Right kidney (tissue), 1 donor: ENCODE data around the gene CYP8B1.

ENCODE experiments used
- DNase-seq: peaks from one replicate; pipeline ENCODE4 v3.0.0-alpha.2; 2016

Gene CYP8B1

DNA sequence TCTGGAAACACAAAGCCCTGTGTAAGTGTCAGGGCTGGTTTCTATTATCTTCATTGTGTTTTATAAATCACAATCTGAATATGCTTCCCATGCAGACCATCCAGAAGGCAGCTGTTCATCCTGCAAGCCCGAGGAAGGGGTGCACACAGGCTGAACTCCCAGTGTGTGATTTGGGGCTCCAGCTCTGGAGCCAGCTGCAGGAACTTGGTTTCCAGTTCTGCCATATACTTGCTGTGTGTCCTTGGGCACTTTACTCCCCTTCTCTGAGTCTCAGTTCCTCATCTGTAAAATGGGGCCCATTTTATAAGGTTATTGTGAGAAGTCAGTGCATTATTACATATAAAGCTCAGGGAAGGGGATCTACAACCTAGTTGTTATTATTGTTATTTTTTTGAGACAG is 22.6 kb downstream of the CYP8B1 start:
- DNase-seq: no peak

- DNase-seq: no peak
Measured at GRCh38 chr3:42852441-42852840, 23.2 kb downstream of the CYP8B1 start.

DNA sequence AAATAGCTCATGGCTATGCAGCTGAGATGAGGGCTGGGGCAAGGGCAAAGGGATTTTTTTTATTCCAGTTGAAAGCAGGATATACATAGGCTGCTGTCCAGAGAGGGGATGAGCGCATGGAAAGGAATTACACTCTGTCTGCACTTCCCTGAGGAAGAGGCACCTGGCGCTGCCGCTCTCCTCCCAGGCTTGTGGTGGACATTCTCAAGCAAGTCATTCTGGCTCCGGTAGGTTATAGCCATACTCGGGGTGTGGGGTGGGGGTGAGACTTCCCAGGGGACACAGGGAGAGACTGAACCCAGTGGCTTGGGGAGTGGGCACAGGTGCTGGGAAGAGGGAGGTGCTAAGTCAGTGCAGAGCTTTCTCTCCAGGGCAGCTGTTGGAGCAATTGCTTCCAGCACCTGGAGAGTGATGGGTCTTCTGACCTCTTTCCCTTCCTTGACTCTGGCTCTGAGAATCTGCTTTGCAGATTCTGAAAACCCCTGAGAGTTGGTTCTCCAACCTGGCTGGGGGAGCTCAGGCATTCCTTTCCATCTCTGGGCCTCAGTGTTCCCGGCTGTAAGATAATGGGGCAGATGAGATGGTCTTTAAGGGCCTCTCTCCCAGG is 24.3 kb downstream of the CYP8B1 start:
- no peak for DNase-seq

GRCh38 chr3:42850263-42850662 is 25.4 kb downstream of the CYP8B1 start:
- no peak for DNase-seq

GRCh38 chr3:42849017-42849416 is 26.7 kb downstream of the CYP8B1 start:
- DNase-seq: no peak

GRCh38 chr3:42847731-42848130 is 27.9 kb downstream of the CYP8B1 start:
- no peak for DNase-seq

DNA sequence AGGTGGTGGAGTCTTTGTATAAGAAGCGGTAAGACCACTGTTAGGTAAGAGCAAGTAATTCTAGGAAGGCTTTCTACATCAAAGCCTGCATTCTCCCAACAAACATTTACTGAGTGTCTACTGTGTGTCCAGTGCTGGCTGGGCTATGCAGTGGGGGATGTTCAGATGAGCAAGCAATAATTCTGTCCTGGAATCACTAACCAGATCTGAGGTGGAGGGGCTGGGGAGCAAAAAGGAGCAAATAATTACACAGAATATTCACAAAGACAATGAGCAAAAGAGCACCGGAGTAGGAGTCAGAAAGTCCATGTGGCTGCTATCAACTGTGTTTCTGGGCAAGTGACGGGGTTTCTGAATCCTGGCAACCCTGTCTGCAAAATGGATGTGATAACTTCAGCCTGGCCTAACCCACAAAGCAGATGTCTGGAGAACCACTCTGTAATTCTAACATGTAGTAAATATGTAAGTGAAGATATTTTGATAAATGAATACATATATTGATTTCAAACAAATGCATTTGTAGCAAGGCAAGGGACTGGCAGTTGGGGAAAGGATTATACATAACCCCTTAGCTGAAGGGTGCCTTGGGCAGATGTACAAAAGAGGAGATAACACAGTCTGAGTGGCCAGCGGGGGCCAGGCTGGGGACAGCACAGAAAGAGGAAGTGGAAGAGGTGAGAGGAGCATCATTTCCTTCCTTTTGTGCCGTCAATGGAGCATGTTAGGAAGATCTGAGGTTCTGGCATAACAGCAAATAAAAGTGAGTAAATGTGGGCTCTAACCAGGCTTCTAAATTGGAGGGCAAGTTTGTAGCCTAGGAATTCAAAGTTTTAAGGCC is 28.8 kb downstream of the CYP8B1 start:
- DNase-seq: no peak

DNA sequence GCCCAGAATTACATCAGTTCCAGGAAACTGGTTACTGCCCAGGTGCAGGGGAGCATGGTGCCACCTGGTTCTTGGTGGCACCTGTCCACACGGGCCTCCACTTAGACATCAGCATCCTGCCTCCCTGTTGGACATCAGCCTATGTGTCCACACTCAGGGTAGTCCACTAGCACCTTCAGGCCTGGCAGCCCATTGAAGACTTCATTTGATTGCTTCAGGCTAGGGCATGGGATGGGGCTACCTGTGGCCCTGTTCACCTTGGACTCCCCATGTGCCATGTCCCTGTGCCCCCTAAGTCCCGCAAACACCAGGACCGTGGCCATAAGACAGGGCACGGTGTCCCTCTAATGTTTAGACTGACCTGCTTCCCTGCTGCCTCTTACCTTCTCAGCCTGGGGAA is 30.9 kb downstream of the CYP8B1 start:
- no peak for DNase-seq

- no peak for DNase-seq
Measured at GRCh38 chr3:42844412-42844713, 31.3 kb downstream of the CYP8B1 start.

DNA sequence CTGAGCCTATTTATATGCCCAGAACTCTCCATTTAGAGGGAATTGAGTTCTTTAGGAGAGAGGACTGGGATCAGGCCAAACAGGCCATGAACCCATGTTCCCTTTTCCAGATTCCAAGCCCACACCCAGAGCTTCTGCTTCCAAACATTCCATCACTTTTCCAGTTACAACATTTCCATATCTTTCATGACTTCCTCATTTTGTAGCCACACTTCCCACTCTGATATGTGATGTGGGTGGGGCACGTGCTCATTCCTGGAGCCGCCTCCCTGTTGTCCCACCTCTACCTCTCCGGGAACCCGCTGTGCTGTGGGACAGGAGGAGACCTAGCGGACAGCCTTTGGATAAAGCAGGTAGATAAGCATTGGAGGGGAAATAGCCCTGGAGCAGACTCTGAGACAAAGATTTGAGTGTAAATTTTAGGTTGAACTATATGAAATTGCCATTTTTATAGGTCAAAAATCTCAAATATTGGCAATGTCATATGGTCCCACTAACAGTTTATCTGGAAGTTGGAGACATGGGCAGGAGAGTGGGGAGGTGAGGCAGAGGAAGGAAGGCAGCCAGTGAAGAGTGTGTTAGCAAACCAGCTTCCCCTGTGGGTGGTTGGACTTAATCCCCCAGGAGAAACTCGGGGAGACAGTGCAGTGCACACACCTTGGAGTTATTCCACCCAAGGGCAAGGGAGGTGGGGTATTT is 31.8 kb downstream of the CYP8B1 start:
- DNase-seq: no peak

DNA sequence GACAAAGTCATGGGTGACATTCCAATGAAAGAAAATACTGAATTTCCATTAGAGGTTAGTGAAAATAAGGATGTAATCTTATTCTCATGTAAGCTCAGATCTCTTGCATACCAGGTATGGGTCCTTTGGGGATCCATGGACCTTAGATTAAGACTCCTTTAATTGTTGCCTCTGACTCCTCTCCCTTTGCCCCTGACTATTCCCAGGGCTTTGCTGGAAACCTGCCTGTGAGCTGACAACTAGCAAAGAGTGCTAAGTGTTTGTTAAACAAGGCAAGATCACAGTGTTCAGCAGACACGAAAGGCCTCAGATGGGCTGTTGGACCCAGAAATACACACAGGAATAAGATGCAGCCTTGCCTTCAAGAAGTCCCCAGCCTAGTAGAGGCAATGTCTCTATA is 34.3 kb downstream of the CYP8B1 start:
- DNase-seq: no peak

GRCh38 chr3:42839616-42840015 is 36.1 kb downstream of the CYP8B1 start:
- DNase-seq: no peak

- no peak for DNase-seq
Measured at GRCh38 chr3:42838571-42838970, 37.1 kb downstream of the CYP8B1 start.

- DNase-seq: no peak
Measured at GRCh38 chr3:42836150-42837123, 39.2 kb downstream of the CYP8B1 start.

DNA sequence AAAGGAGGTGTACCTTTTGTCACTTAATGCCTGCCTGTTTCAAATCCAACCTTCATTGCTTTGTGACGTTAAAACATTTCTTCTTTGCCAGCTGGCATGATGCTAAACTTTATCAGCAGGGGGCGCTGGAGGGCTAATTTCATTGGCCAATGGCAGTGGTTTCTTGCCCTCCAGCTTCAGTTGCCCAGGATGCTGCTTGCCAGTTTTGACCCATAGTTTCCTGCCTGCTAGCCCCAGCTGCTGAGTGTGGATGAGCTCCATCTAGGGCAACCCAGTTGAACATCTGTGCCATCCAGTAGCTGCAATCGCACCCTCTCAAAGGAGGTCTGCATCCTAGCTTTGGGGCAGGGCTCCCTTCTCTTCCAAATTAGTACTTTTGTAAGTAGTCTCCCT is 44.4 kb downstream of the CYP8B1 start:
- DNase-seq: peak; percentile 32

- DNase-seq: no peak
Measured at GRCh38 chr3:42830437-42831320, 45.0 kb downstream of the CYP8B1 start.

DNA sequence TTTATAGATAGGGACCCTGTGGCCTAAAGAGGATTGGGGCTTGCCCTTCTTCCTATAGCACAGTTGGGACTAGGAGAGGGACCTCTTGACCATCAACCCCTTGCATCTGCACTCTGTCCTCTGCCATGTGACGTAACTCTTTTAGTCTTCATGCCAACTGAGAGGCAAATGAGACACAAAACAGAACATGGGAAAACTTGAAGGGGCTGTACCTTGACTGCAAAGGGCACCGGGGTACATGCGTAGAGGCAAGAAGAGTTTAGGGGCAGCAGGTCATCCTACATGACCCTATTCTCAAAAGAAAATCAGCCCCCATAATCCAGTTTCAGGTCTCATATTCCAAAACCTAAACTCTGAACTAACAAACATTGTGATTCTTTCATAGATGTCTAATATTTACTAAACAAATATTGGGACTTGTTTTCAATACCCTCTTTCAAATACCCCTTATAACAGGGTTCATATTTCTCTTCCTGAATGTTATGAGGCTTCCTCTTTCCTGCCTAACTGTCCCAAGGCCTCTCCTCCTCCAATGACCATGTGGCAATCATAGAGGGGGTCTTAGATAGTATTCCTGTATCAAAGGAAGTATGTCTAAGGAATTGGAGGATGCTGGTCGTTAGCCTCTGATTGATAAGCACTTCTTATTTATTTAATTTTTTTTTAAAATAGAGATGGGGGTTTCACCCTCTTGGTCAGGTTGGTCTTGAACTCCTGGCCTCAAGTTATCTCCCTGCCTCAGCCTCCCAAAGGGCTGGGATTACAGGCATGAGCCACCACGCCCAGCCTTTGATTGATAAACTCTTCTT is 45.8 kb downstream of the CYP8B1 start:
- DNase-seq: no peak

DNA sequence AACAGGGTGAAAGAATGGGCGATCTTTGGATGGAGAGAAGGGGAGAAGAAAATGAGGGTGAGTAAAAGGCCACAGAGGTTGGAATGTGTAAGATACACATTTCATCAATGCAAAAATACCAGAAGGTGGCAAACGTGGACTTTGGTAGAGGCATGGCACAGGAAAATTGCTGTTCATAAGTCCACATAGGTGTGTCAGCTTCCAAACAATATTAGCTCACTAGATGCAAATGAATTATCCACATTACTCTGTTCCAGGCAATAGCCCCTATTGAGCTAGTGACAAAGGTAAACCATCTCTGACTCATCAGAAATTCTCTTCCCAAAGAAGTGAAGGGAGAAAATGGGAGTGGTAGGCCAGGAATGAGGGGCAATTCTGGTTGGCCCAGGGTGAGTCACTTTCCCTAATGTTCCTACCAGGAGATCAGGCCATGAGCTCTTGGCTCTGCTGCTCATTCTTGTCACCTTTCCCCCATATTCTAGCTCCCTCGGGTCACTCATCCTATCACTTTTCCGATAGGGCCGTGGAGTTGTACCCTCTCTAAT is 46.5 kb downstream of the CYP8B1 start:
- no peak for DNase-seq

DNA sequence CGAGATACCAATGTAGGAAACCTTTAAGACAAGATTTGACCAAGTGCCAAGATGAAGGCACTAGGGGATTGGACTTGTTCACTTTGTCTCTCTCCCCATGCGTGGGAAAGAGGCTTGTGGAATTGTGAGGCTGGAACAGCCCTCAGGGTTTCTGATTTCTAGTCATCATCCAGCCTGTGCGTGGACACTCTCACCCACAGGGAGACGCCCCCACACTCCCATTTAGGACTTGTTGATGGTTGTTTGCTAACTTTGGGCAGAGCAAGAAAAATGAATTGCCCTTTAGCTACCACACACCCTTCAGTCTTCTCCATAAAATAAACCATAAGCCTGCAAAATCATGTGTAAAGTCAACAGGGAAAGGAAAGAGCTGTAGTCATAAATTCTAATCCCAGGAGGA is 48.0 kb downstream of the CYP8B1 start:
- no peak for DNase-seq

GRCh38 chr3:42827023-42827422 is 48.7 kb downstream of the CYP8B1 start:
- DNase-seq: no peak
